GM10248 (cell line): ENCODE measurements around the gene SLC47A1.

ENCODE experiments used
- CTCF ChIA-PET: fragments of 300-600 bp; sonication (Branson Sonifier 250); formaldehyde crosslinking; extraction: SDS; loops from one replicate; lab custom pipeline; 2021; ENCODE audit warnings: antibody characterized with exemption; lab: Yijun Ruan, JAX
- POLR2A ChIA-PET: fragments of 350-650 bp; sonication (Branson Sonifier 250); formaldehyde crosslinking; extraction: SDS; loops from one replicate; lab custom pipeline; 2020; ENCODE audit warnings: antibody characterized with exemption; lab: Yijun Ruan, JAX
- DNase-seq: peaks from one replicate; pipeline ENCODE4 v3.0.0; 2012; ENCODE audit errors: extremely low spot score
- CTCF ChIP-seq: IDR thresholded peaks from 2 replicates; pipeline ENCODE4 v1.5.1; 2012; ENCODE audit warnings: mild to moderate bottlenecking, low read depth; ENCODE audit errors: extremely low read depth, missing control alignments, control extremely low read depth

The SLC47A1 gene, protein sequence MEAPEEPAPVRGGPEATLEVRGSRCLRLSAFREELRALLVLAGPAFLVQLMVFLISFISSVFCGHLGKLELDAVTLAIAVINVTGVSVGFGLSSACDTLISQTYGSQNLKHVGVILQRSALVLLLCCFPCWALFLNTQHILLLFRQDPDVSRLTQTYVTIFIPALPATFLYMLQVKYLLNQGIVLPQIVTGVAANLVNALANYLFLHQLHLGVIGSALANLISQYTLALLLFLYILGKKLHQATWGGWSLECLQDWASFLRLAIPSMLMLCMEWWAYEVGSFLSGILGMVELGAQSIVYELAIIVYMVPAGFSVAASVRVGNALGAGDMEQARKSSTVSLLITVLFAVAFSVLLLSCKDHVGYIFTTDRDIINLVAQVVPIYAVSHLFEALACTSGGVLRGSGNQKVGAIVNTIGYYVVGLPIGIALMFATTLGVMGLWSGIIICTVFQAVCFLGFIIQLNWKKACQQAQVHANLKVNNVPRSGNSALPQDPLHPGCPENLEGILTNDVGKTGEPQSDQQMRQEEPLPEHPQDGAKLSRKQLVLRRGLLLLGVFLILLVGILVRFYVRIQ

GRCh38 chr17:19533718-19534561 lies at the start of gene SLC47A1:
TSS of gene SLC47A1 (plus strand) at chr17:19533854. CDS start at chr17:19533940, 86 bp downstream.
- no peak for DNase-seq
- ChIA-PET POLR2A (no interaction called here), CTCF (interaction anchor here (1.4 to 2.0 kb wide), 3 partner anchors 16 to 233 kb away, joined by 3 to 4 read pairs (median 4); no protein-coding TSS in a partner anchor)

GRCh38 chr17:19485800-19486340 lies 47.8 kb upstream of the SLC47A1 start:
- no peak for TF ChIP-seq CTCF
- ChIA-PET CTCF (no interaction called here), POLR2A (no interaction called here)
- DNase-seq, result no peak

More at GRCh38 chr17:19533718-19534561, at the start of gene SLC47A1:
- TF ChIP-seq CTCF, result no peak

DNA sequence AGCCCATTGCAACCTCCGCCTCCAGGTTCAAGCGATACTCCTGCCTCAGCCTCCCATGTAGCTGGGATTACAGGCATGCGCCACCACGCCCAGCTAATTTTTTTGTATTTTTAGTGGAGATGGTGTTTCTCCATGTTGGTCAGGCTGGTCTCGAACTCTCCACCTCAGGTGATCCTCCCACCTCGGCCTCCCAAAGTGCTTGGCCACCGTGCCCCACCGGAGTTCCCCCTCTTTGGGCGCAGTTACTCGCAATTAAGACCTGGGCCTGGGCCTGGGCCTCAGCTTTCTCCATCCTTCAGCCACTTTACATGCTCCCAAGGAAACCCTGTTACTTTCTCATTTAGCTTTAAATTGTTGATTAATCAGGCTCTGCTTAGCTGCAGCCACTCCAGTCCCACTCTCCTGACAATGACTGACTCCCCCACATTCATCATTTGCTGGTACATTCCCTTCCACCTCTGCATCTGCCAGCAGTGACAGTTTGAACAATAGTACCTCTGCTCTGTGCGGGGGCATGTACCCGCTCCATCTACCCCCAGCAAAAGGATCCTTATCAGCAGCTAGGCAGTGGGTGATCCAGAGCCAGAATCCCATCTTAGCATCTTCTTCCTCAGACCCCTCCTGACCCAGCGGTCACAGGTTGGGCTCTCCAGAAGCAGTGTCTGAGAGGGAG lies 47.2 kb upstream of the SLC47A1 start:
- no peak for TF ChIP-seq CTCF
- CTCF ChIA-PET, result interaction anchor here (0.9 kb wide), 1 partner anchor 27 kb away, joined by 3 read pairs; no protein-coding TSS in a partner anchor
- no peak for DNase-seq
- POLR2A ChIA-PET, result no interaction called here

GRCh38 chr17:19487024-19487600 lies 46.5 kb upstream of the SLC47A1 start:
- no peak for TF ChIP-seq CTCF
- CTCF ChIA-PET, result interaction anchor here (0.9 kb wide), 1 partner anchor 26 kb away, joined by 3 read pairs; no protein-coding TSS in a partner anchor
- DNase-seq, result no peak
- POLR2A ChIA-PET, result no interaction called here

GRCh38 chr17:19492141-19492540 lies 41.5 kb upstream of the SLC47A1 start:
- ChIA-PET CTCF (interaction anchor here (0.8 kb wide), 2 partner anchors 253 to 262 kb away, joined by 3 to 4 read pairs; no protein-coding TSS in a partner anchor), POLR2A (no interaction called here)
- no peak for TF ChIP-seq CTCF
- no peak for DNase-seq
